Heart right ventricle (tissue), 16 donors: ENCODE results near the gene DCLK1. TPM values are rescaled to one million over a fixed set of nuclear protein-coding genes. Genes with fewer than 3 reads are reported as not detected.

Experiments
- ATAC-seq, 8 donors: fragments of 200-7000 bp; cut with Tn5 transposase; one replicate each; pipeline ENCODE4 v1.9.1; 2020; ENCODE audit warnings: mild to moderate bottlenecking in 8 of 8, moderate library complexity in 8 of 8, moderate number of reproducible peaks in 1 of 8
- DNase-seq, 2 donors: peaks; one replicate each; pipeline ENCODE4 v3.0.0-alpha.2; 2020
- H3K27ac ChIP-seq, 10 donors: fragments of 200-600 bp; sonication (generic) in 2 of 10; one replicate each; pipeline versions ENCODE4 v1.5.0 to v1.8.0; 2020 to 2022; ENCODE audit warnings: mild to moderate bottlenecking in 3 of 10
- H3K27me3 ChIP-seq, 7 donors: fragments of 200-600 bp; one replicate each; pipeline ENCODE4 v1.8.0; 2021 to 2022; ENCODE audit warnings: mild to moderate bottlenecking in 2 of 7
- H3K36me3 ChIP-seq, 9 donors: fragments of 200-600 bp; sonication (generic) in 1 of 9; one replicate each; pipeline versions ENCODE4 v1.5.0 to v1.8.0; 2020 to 2022; ENCODE audit warnings: mild to moderate bottlenecking in 2 of 9
- H3K4me1 ChIP-seq, 9 donors: fragments of 200-600 bp; sonication (generic) in 1 of 9; one replicate each; pipeline versions ENCODE4 v1.5.0 to v1.8.0; 2020 to 2022; ENCODE audit warnings: mild to moderate bottlenecking in 4 of 9
- H3K4me3 ChIP-seq, 10 donors: fragments of 200-600 bp; sonication (generic) in 2 of 10; one replicate each; pipeline versions ENCODE4 v1.5.0 to v1.8.0; 2020 to 2022; ENCODE audit warnings: mild to moderate bottlenecking in 7 of 10, moderate library complexity in 2 of 10
- H3K9me3 ChIP-seq, 11 donors: fragments of 200-600 bp in 10 of 11; sonication (generic) in 2 of 11; one replicate each; pipeline versions ENCODE4 v1.5.0 to v1.8.0; 2013 to 2022; ENCODE audit warnings: mild to moderate bottlenecking in 2 of 11, control low read depth in 1 of 11, moderate library complexity in 1 of 11
- WGBS, 2 donors: extraction: QIAGEN DNeasy Blood & Tissue Kit; methylation state at CpG; one replicate each; pipeline ENCODE4 v1.1.7; 2013; ENCODE audit warnings: inconsistent platforms in 1 of 2; 5-methylcytosine and 5-hydroxymethylcytosine counted together
- intact Hi-C, 10 donors: fragments of 100-400 bp; cut with DNase I; formaldehyde crosslinking; loops; one replicate each; pipeline versions ENCODE4 v1.11.1 to v1.14.2; 2022
- polyA plus RNA-seq, 2 donors: library from polyadenylated mRNA; stranded (reverse); fragments of 200-250 nt; gene quantifications; one replicate each; pipeline ENCODE4 v1.2.3, GENCODE V29; 2013
- total RNA-seq, 10 donors: library from RNA; stranded (reverse); fragmentation: NEBNext Ultra II Directional in 3 of 10; extraction: Animal tissue kit (Norgen Biotek cat#: 25700) in 3 of 10; gene quantifications; one replicate each; pipeline versions ENCODE4 v1.2.1 to v1.2.4, GENCODE V29; 2021 to 2023
- TF ChIP-seq, protein P1 (sequence below), 9 donors: fragments of 200-600 bp; sonication (generic) in 2 of 9; IDR thresholded peaks; one replicate each; pipeline versions ENCODE4 v1.5.0 to v1.8.0; 2021 to 2022; ENCODE audit warnings: antibody characterized with exemption in 9 of 9, mild to moderate bottlenecking in 5 of 9, moderate library complexity in 1 of 9
- donor health status: Arrhythmogenic right ventricular cardiomyopathy.
- donor health status: ischemic (EF 13 %, LVEDD 7.1; RV severe dilation, severe dysfunction).
- donor health status: healthy with polysubstance abuse.
- donor health status: DM: no; HTN: yes; CAD: no.
- donor health status: DM: no; HTN: no; CAD: no.
- donor health status: ischemic (EF 25% LVEDD 6.9; RV normal size, moderate dysfunction).
- donor health status: ischemic (EF 25% LVEDD 5.7; RV mildly dilated, moderate dysfunction).
- donor health status: healthy.
- donor health status: DM: yes; HTN: yes; CAD: no.
- donor health status: Ischemic cardiomyopathy.
- donor health status: ischemic (EF 35%, LVEDD 5.7; RV mildly dilated, moderate dysfunction).
- donor health status: nonischemic (EF 11% LVEDD 7.7; RV severe dilation, severe dysfunction).
- donor health status: DM: yes; HTN: yes; CAD: no.
- donor health status: PGD.
- donor health status: ischemic (EF 29% LVEDD 5.4; RV normal size, mild dysfunction).
- donor health status: nonischemic (EF 23%, LVEDD 6.1; RV moderate dilation, normal function).

DCLK1 gene
- total and polyA plus RNA-seq, 12 donors, result 3.4 to 16.9 (median 9.1) TPM

DNA sequence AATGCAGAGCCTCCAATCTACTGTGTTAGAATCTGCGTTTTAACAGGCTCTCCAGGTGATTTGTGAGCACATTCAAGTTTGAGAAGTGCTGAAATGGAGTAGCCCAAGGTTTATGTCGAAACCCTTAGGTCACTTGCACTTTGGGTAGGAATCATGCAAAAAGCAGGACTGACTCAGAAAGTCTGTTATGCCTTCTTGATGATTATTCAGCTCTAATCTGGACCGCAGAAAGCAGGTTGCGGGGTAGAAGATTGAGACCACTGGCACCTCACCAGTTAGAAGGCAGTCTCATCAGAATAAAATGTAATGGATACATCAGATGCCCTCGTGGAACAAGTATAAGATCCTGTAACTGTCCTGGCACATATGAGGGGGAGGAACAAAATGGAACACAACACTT is 326.3 kb downstream of the DCLK1 start:
- H3K4me1 ChIP-seq, result no peaks in the 10 kb centered on the region
- no peak overlapping the region for H3K4me3 ChIP-seq
- H3K9me3 ChIP-seq, result no peaks in the 10 kb centered on the region
- H3K27ac ChIP-seq, result no peak overlapping the region
- ATAC-seq (no peak), DNase-seq (no peak)
- WGBS, 2 donors, result 81 to 89% methylated on average over 5 of the region's 5 CpGs
- intact Hi-C loops, result no loop called here
- no peaks in the 10 kb centered on the region for H3K27me3 ChIP-seq
- TF ChIP-seq, protein P1, sequence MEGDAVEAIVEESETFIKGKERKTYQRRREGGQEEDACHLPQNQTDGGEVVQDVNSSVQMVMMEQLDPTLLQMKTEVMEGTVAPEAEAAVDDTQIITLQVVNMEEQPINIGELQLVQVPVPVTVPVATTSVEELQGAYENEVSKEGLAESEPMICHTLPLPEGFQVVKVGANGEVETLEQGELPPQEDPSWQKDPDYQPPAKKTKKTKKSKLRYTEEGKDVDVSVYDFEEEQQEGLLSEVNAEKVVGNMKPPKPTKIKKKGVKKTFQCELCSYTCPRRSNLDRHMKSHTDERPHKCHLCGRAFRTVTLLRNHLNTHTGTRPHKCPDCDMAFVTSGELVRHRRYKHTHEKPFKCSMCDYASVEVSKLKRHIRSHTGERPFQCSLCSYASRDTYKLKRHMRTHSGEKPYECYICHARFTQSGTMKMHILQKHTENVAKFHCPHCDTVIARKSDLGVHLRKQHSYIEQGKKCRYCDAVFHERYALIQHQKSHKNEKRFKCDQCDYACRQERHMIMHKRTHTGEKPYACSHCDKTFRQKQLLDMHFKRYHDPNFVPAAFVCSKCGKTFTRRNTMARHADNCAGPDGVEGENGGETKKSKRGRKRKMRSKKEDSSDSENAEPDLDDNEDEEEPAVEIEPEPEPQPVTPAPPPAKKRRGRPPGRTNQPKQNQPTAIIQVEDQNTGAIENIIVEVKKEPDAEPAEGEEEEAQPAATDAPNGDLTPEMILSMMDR (IDR thresholded peaks at IDR 0.05), result no peak
- H3K36me3 ChIP-seq, result peaks cover 0 to 6% (median 0%) of the 10 kb centered on the region in 9 donors

DNA sequence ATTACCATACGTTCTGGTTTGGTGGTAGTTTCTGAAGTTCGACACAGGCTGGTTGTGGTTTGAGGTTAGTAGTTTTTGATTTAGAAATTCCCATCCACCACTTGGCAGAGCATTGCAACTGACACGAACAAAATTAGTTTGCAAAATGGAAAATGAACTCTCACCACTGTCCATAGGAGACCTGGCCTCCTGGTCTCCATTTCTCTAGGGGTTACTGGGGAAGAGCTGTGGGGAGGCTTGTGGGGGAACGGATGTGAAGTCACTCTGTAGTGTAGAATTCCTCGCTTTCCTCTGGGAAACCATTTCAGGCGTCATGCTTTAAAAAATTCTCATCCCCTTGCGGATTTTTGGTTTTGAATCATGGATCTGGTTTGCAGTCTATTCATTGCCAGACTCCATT is 333.2 kb downstream of the DCLK1 start:
- DNase-seq (no peak), ATAC-seq (peak in 1 of 8 donors; percentile 8)
- TF ChIP-seq, protein P1 (IDR thresholded peaks at IDR 0.05), result no peak
- intact Hi-C loops, result loop anchor here in 3 of 10 donors (10.0 kb wide), 2 partner anchors 163 to 583 kb away; no protein-coding TSS in a partner anchor
- Histone ChIP-seq H3K9me3 (no peaks in the 10 kb centered on the region), H3K36me3 (no peaks in the 10 kb centered on the region), H3K4me3 (no peak overlapping the region), H3K27me3 (no peaks in the 10 kb centered on the region), H3K4me1 (no peaks in the 10 kb centered on the region), H3K27ac (no peak overlapping the region)
- WGBS, 2 donors, result 76 to 82% methylated on average over 7 of the region's 7 CpGs

DNA sequence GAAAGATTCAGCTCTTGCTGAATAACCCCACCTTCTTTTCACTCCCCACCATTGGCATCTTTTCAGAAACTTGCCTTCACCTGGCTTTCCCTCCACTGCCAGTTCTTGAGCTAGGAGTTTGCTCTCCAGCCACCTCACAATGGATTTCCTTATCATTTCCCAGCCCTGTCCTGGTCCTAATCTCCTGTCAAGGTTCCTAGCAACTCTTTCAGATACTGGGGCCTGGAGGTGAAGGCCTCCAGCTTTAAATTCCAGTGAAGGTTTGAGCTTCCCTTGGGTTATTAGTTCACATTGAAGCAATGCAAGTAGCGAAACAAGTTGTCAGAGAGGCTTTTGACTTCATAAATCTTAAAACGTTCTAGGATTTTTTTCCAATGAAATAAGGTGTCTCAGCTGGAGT is 333.9 kb downstream of the DCLK1 start:
- DNase-seq, result no peak
- ATAC-seq, result no peak
- H3K27me3 ChIP-seq, result no peaks in the 10 kb centered on the region
- TF ChIP-seq, protein P1 (IDR thresholded peaks at IDR 0.05), result no peak
- no peaks in the 10 kb centered on the region for H3K4me1 ChIP-seq
- H3K9me3 ChIP-seq, result no peaks in the 10 kb centered on the region
- H3K27ac ChIP-seq, result no peak overlapping the region
- H3K4me3 ChIP-seq, result no peak overlapping the region
- 71% methylated on average over 2 of the region's 2 CpGs for WGBS, 2 donors
- no peaks in the 10 kb centered on the region for H3K36me3 ChIP-seq
- intact Hi-C loops, result loop anchor here in 3 of 10 donors (10.0 kb wide), 2 partner anchors 162 to 582 kb away; no protein-coding TSS in a partner anchor

DNA sequence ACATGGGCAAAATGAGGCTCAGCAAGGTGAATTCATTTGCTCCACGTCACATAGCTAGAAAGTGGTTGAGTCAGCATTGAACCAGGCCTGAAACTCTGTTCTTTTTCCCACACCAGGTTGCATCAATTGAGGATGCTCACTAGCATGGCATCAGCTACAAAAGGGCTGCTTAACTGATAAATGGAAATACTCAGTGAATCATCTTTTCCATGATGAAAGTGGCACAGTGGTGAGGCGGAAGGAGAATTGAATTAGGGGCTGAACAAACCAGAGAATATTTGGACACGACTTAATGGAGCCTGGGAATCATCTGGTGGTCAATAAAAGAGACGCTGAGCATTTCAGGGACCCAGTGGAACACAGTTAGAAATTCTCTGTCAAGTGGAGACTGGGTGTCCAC is 334.6 kb downstream of the DCLK1 start:
- H3K27ac ChIP-seq, result no peak overlapping the region
- intact Hi-C loops, result loop anchor here in 3 of 10 donors (10.0 kb wide), 2 partner anchors 162 to 582 kb away; no protein-coding TSS in a partner anchor
- TF ChIP-seq, protein P1 (IDR thresholded peaks at IDR 0.05), result no peak
- H3K36me3 ChIP-seq, result no peaks in the 10 kb centered on the region
- no peaks in the 10 kb centered on the region for H3K4me1 ChIP-seq
- no peaks in the 10 kb centered on the region for H3K27me3 ChIP-seq
- H3K9me3 ChIP-seq, result no peaks in the 10 kb centered on the region
- WGBS, 2 donors, result 87 to 88% methylated on average over 4 of the region's 4 CpGs
- no peak overlapping the region for H3K4me3 ChIP-seq
- DNase-seq (no peak), ATAC-seq (no peak)
